ENCODE data around the gene HECW1.
"Not testable (repeated sequence)": the region's sequence is repeated elsewhere in the genome, so short reads cannot be mapped to it uniquely, and the experiment has no call there.

Gene HECW1

DNA sequence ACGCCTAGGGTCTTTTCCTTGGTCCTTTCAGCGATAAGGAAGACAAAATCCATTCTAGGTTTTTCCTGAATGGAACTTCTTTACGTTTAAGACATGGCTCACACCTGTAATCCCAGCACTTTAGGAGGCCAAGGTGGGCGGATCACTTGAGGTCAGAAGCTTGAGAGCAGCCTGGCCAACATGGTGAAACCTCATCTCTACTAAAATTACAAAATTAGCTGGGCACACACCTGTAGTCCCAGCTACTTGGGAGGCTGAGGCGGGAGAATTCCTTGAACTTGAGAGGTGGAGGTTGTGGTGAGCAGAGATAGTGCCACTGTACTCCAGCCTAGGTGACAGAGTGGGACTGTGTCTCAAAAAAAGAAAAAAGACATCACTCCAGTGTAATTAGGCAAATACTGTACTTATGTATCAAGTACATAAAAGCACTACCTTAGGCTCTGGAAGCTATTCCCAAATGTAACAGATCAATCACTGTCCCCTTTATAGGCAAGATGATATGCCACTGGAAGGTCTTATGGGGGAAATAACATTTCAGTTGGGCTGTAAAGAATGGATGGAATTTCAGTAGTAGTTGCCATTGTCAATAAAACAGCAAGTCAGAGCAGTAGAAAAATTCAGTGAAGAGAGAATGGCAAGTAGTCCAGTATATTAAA is 476.2 kb downstream of the HECW1 start:
- DNase-seq = no peak

DNA sequence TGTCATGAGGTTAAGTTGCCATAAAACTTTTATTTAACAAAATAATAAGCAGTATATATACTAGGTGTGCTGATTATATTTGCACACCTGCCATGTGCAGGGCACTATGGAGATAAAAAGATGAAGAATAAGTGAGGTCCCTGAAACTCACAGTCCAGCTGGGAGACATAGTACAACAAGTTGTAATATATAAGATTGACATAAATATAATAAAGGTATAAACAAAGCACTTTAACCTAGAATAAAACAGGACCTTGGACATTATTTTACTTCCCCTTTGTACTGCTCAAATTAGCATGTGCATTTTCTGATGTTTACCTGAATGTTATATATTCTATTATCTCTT is 476.7 kb downstream of the HECW1 start:
- no peak for DNase-seq

DNA sequence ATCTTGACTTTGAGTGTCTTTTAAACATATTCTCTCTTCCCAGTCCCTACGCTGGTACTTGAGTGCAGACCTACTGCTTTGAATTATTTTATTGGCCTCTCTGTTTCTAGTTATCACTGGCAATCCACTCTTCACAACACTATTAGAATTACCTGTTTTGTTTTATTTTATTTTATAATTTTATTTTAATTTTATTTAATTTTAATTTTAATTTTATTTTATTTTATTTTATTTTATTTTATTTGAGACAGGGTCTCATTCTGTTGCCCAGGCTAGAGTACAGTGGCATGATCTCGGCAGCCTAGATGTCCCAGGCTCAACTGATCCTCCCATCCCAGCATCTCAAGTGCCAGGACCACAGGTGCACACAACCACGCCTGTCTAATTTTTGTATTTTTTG is 477.3 kb downstream of the HECW1 start:
- no peak for DNase-seq

DNA sequence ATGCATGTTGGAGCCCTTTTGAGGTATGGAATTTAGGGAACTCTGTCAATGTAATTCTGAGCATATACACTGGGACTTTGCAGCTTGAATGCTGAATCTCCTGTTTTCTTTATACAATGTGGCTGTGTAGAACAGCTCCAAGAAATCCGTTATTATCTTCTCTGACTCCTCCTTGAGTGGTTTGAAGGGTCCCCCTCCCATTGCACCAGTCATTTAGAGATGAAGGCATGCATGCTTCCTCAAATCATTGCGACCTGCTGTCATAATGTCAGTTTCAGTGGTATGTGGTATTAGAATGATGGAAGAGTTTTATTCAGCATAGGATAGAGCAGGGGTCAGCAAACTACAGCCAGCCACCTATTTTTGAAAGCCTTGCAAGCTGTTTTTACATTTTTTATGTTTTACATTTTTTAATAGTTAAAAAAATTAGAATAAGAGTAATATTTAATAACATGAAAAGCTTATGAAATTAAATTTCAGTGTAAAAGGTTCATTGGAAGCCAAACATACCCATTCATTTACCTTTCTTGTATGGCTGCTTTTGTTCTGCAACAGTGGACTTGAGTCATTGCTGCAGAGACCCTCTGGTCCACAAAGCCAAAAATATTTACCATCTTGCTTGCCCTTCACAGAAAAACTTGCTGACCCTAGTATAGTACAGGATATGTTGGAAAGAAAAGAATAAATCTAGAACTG is 478.6 kb downstream of the HECW1 start:
- no peak for DNase-seq

DNA sequence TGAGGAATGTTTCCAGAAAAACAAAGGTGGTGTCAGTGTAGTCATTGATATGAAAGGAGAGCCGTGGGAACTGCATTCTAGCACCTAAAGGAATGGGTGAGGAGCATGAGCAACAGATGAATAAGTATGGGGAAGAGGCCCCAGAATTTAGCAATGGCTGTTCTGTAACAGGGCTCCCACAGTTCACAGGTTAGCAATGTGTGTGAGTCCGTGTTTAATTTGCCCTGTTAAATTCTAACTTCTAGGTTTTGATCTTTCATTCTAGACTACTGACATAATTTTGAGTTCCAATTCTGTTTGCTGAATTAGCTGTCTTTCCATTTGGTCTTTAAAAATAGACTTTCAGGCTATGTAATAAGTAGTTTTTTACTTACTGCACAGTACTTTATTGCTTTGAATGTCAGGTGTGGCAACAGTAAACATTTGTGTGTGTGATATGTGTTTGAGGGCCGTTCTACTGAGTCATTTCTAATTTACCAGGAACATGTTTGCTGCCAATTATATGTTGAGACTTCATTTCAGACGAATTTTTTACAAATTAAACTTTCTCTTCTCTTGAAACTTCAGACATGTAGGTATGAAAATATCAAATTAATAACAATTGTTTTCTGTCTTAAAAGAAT is 479.2 kb downstream of the HECW1 start:
- no peak for DNase-seq

DNA sequence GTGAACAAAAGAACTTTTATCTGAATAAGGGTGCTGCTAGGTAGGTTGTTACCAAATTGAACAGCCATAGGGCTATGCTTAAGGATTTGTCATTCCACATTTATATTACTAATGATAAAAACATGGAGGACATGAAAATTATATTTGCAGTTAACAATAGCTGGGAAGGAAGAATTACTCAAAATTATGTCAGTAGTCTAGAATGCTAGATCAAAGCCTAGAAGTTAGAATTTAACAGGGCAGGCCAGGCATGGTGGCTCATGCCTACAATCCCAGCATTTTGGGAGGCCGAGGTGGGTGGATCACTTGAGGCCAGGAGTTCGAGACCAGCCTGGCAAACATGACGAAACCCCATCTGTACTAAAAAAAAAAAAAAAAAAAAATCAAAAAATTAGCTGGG is 479.9 kb downstream of the HECW1 start:
- no peak for DNase-seq

DNA sequence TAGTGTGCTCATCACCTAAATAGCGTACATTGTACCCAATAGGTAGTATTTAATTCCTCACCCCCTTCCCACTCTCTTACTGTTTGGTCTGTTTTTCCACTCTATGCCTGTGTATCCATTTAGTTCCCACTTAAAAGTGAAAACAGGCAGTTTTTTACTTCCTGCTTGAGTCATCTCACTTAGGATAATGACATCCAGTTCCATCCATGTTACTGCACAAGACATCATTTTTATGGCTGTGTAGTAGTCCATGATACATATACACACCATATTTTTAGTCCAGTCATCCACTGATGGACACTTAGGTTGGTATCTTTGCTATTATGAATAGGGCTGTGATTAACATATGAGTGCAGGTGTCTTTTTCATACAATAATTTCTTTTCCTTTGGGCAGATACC is 480.6 kb downstream of the HECW1 start:
- no peak for DNase-seq

DNA sequence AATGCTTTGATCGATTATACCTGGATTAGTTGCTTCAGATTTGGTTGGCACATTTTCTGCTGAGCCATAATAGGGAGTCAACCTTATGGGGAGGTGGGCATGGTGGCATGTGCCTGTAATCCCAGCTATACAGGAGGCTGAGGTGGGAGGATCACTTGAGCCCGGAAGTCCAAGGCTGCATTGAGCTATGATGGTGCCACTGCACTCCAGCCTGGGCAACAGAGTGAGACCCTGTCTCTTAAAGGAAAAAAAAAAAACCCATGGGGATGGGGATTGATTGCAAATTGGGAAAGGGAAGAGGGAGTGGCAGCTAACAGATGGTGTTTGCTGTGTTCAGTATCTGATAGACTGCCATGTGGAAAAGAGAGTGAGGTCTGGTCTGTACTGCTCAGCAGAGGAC is 481.6 kb downstream of the HECW1 start:
- DNase-seq = no peak

DNA sequence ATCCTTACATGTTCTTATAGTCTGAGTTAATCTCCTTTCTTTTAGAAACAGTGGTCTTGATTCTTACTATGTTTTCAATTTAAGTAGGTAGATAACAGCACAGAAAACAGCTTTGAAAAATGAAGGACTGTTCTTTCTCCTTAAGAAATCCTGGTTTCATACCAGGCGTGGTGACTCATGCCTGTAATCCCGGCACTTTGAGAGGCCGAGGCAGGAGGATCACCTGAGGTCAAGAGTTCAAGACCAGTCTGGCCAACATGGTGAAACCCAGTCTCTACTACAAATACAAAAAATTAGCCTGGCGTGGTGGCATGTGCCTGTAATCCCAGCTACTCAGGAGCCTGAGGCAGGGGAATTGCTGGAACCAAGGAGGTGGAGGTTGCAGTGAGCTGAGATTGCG is 484.0 kb downstream of the HECW1 start:
- not testable (repeated sequence) for DNase-seq

DNA sequence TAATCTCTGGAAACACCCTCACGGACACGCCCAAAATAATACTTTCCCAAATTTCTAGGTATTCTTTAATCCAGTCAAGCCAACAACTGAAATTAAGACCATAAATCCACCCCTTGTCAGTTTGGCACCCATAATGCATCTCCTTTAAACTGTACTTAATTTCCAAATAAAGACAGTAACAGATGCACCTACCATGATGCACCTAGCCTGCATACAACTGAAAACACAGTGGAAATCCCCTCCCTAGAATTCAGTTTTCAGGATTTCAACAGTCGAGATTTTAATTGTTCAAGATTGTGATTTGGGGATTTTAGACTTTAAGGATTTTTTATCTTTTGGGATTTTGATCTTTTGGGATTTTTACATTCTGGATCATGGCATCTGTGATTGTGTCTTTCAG is 487.6 kb downstream of the HECW1 start:
- no peak for DNase-seq

DNA sequence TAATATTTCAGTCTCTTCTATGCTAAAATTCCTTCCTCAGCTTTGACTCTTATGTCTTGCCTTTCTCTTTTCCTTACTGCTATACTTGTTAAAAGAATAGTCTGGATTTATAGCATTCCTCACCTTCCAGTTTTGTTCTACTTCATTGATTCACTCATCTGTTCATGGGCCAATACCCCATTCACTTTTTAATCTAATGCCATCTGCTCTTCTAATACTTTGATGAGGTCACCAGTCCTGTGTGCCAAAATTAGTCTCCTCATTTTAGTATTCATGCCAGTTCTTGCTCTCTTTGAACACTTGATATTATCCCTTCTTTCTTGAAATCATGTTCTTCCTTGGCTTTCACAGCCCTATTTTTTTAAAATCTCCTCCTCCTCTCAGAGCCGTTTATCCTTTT is 489.8 kb downstream of the HECW1 start:
- DNase-seq = no peak

DNA sequence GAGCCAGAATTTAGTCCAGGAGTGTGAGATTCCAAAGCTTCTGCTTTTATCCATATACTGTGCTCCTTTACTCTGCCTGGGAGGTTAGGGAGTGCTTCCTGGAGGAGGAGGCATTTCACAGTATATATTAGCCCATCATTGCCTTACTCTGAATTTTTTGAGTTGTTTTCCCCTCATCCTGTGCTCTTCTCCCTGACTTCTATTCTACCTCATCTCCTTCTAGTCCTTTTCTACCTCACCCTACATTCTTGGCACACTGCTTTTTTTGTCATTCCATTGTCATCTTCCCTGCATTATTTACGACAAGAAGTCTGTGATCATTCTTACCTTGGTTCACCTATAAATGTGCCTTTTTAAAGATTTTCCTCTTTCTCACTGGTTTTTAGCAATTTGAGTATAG is 491.8 kb downstream of the HECW1 start:
- DNase-seq = no peak

DNA sequence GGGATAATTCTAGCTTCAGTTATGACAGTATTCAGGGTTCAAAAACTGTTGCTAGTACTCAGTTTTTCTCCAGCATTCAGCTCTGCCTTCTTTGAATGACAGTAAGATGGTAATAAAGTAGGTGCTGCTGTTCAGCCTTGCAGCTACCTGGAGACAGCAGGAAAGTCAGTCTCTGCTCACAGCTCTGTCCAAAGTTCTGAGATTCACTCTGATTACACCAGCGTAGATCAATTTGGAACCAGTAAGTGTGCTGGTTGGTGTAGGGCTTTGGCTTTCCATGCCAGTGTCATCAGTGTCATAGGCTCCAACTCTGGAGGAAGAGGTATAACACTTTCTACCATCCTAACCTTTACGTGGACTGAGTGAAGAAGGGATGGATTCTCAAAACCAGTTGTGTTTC is 496.6 kb downstream of the HECW1 start:
- DNase-seq = no peak

DNA sequence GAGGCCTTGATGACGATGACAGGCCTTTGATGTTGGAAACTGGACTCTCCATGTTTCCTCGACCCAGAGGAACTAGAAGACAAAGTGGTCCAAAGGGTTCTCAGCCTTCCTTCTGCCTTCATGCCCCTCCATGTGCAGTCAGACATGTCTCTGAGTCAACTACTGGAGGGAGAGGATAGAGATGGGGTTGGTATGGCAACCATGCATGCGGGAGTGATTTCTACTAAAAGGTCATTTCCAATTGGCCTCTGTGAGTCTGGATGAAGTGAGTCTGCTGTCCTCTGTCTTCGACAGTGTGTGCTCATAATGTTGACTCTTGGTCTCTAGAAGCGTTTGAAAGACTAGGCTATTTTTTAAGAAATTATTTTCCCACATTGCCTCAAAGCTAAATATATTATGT is 499.7 kb downstream of the HECW1 start:
- DNase-seq = no peak

DNA sequence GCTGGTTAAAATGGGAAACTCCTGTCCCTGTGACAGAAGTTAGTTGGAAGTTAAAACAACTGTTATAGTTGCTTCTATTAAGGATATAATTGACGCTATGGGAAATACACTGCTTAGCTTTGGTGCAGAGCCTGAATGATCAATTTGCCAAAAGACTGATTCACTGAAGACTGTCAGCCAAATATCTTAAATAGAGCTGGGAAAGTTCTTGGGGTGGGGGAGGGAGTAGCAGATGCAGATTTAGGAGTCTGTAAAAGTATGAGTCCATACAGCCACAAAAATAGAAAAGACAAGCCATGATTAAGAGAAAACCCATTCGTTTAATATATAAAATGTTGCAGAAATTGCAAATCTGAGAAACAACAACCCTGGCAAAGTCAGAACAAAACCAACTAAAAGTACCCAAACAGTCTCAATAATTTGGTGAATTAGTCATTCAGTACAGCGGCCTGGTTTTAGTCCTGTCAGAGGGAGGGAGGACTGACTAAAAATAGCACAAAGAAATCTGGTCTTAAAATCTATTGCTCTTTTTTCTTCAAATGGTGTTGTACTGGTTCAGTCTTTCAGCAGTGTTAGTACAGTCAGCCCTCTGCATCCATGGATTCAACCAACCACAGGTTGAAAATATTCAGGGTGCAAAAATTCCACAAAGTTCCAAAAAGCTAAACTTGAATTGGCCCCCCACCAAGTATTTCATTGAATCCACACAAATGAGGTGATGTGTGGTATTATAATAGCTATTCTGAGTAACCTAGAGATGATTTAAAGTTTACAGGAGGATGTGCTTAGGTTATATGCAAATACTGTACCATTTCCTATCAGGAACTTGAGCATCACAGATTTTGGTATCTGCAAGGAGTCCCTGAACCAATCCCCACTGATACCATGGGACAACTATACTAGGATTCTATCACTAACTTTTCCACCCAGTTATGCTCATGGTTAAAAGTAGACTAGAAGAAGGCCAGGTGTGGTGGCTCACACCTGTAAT is 500.4 kb downstream of the HECW1 start:
- DNase-seq = no peak

Data from CD4-positive, alpha-beta T cell treated with Interferon alpha-2 for 1 hour (primary cell).